Measurements from ENCODE around the gene MRPL17. TPM values are rescaled to one million over a fixed set of nuclear protein-coding genes. Genes with fewer than 3 reads are reported as not detected.

Gene MRPL17
- total RNA-seq = 45.5 to 79.0 TPM (median 48.6 TPM) in 3 replicates
- long read RNA-seq, transcript MRPL17-201 (3 exons, 1,969 nt) = major isoform, 48 of 50 reads
- long read RNA-seq, partial matches to known transcripts = 0 of 50 reads
- long read RNA-seq, other reads (novel, unspliced or antisense) = 0 of 50 reads

GRCh38 chr11:6682936-6683861 lies at the start of gene MRPL17:
MRPL17 (minus strand) TSS chr11:6683340; CDS start chr11:6683296, 44 bp downstream.
- no peaks in the 10 kb centered on the region for H3K9me3 Mint-ChIP-seq (ENCODE audit: low read depth)
- H3K4me3 Mint-ChIP-seq (ENCODE audit: unreplicated experiment) = peak within 1 kb of the TSS; percentile 97
- peak; percentile 99 for DNase-seq (ENCODE audit: low spot score)

DNA sequence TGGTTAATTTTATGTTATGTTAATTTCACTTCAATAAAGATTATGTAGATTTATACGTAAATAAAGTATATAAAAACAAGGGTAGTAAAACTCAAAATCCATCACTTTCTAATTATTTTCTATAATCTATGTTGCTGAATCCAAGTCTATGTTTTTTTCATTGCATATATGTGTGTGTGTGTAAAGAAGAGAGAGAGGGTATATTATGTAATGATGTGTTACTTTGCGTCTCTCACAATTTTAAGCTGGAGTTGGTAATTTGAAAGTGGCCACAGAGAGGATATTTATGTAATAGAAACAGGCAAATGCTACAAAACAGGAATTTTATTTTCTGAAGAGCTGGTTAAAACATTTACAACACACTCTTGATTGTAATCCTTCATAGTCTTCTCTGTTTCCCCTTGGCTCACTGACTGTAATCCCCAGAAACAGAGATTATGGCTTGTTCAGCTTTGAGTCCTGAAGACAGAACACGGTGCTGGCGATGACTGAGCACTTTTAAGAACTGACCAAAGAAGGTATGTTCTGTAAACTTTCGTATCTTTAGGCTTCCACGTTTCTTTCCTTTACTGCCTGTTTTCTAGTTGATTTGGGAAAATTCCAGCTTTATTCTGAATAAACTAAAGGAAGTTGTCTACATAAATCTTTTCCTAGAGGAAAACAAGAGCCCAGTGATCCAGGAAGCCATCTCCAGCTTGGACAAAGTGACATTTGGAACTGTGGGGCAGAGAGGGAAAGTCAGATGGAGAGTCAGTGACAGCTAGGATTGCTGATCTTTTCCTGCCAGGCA lies 45.0 kb upstream of the MRPL17 start:
- Mint-ChIP-seq H3K4me3 (ENCODE audit: unreplicated experiment) (no peak overlapping the region), H3K9me3 (ENCODE audit: low read depth) (peaks cover 11% of the 10 kb centered on the region), H3K36me3 (ENCODE audit: low read depth) (peaks cover 2% of the 10 kb centered on the region), H3K4me1 (ENCODE audit: low read depth) (no peaks in the 10 kb centered on the region), H3K27me3 (ENCODE audit: low read depth) (peaks cover 7% of the 10 kb centered on the region), H3K27ac (ENCODE audit: unreplicated experiment) (no peak overlapping the region)
- DNase-seq (ENCODE audit: low spot score) = no peak
- TF ChIP-seq, protein P1, sequence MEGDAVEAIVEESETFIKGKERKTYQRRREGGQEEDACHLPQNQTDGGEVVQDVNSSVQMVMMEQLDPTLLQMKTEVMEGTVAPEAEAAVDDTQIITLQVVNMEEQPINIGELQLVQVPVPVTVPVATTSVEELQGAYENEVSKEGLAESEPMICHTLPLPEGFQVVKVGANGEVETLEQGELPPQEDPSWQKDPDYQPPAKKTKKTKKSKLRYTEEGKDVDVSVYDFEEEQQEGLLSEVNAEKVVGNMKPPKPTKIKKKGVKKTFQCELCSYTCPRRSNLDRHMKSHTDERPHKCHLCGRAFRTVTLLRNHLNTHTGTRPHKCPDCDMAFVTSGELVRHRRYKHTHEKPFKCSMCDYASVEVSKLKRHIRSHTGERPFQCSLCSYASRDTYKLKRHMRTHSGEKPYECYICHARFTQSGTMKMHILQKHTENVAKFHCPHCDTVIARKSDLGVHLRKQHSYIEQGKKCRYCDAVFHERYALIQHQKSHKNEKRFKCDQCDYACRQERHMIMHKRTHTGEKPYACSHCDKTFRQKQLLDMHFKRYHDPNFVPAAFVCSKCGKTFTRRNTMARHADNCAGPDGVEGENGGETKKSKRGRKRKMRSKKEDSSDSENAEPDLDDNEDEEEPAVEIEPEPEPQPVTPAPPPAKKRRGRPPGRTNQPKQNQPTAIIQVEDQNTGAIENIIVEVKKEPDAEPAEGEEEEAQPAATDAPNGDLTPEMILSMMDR (IDR thresholded peaks at IDR 0.05) = no peak

More at GRCh38 chr11:6682936-6683861, at the start of gene MRPL17:
- Mint-ChIP-seq H3K27me3 (ENCODE audit: low read depth) (no peaks in the 10 kb centered on the region), H3K36me3 (ENCODE audit: low read depth) (peaks cover 12% of the 10 kb centered on the region), H3K27ac (ENCODE audit: unreplicated experiment) (peak within 1 kb of the TSS; percentile 99), H3K4me1 (ENCODE audit: low read depth) (peaks cover 24% of the 10 kb centered on the region)
- TF ChIP-seq, protein P1 (IDR thresholded peaks at IDR 0.05) = peak; percentile 98

DNA sequence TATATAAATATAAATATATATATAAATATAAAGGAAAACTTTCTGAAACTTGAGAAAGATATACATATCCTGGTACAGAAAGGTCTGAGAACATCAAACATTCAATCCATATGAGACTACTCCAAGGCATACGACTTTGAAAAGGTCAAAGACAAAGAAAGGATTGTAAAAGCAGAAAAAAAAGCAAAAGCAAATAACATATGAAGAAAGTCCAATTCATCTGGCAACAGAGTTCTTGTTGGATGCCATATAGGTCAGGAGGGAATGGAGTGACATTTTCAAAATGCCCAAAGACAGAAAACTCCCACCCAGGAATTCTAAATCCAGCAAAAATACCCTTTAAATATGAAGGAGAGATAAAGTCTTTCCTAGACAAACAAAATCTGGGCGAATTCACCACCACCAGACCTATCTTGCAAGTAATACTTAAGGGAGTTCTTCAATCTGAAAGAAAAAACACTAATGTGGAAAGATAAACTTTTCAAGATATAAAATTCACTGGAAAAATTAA lies 42.3 kb upstream of the MRPL17 start:
- Mint-ChIP-seq H3K4me1 (ENCODE audit: low read depth) (no peaks in the 10 kb centered on the region), H3K4me3 (ENCODE audit: unreplicated experiment) (no peak overlapping the region)
- TF ChIP-seq, protein P1 (IDR thresholded peaks at IDR 0.05) = no peak

DNA sequence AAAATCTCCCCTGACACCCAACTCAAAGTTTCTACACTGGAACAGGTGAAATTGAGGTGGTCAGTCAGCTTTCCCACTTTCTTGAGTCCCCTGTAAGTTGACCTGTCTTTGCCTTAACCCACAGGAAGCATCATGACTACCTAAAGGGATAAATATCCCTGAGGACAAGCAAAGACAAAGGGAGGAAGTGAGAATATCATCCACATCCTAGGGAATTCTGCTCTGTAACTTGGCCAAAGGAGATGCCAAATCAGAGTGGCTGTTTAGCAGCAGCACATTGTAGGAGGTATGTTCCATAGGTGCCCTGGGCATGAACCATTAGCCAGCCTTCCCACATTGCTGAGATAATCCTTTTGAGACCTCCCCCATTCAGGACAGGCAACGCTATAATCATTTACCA lies 40.9 kb upstream of the MRPL17 start:
- H3K4me1 Mint-ChIP-seq (ENCODE audit: low read depth) = no peaks in the 10 kb centered on the region
- H3K36me3 Mint-ChIP-seq (ENCODE audit: low read depth) = peaks cover 4% of the 10 kb centered on the region
- H3K27me3 Mint-ChIP-seq (ENCODE audit: low read depth) = peaks cover 7% of the 10 kb centered on the region
- H3K27ac Mint-ChIP-seq (ENCODE audit: unreplicated experiment) = no peak overlapping the region
- peaks cover 16% of the 10 kb centered on the region for H3K9me3 Mint-ChIP-seq (ENCODE audit: low read depth)
- DNase-seq (ENCODE audit: low spot score) = no peak
- TF ChIP-seq, protein P1 (IDR thresholded peaks at IDR 0.05) = no peak
- no peak overlapping the region for H3K4me3 Mint-ChIP-seq (ENCODE audit: unreplicated experiment)

More for the DNA sequence above, 42.3 kb upstream of the MRPL17 start:
- peaks cover 7% of the 10 kb centered on the region for H3K27me3 Mint-ChIP-seq (ENCODE audit: low read depth)
- peaks cover 4% of the 10 kb centered on the region for H3K36me3 Mint-ChIP-seq (ENCODE audit: low read depth)
- no peak overlapping the region for H3K27ac Mint-ChIP-seq (ENCODE audit: unreplicated experiment)
- DNase-seq (ENCODE audit: low spot score) = no peak
- H3K9me3 Mint-ChIP-seq (ENCODE audit: low read depth) = peaks cover 16% of the 10 kb centered on the region

DNA sequence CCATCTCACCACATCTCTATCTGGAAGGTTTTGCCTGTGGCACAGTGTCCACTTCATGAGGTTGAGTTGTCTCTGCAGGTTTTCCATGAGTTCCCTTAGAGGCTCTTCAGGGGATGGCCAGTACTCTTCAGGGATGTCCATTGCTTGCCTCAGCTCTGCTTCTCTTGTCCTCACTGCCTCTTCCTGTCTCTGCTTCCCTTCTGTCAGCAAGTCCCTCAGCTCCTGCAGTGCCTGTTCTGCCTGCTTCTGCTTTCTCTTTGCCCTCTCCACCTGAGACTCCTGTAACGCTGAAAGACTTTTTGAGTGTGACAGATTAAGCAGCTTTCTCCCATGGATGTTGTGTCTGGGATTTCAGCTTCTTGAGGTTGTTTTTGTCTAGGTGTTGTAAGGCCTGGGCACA lies 38.2 kb upstream of the MRPL17 start:
- Mint-ChIP-seq H3K36me3 (ENCODE audit: low read depth) (peaks cover 4% of the 10 kb centered on the region), H3K4me1 (ENCODE audit: low read depth) (no peaks in the 10 kb centered on the region), H3K27me3 (ENCODE audit: low read depth) (peaks cover 19% of the 10 kb centered on the region), H3K4me3 (ENCODE audit: unreplicated experiment) (no peak overlapping the region), H3K27ac (ENCODE audit: unreplicated experiment) (no peak overlapping the region), H3K9me3 (ENCODE audit: low read depth) (peaks cover 5% of the 10 kb centered on the region)
- DNase-seq (ENCODE audit: low spot score) = no peak
- TF ChIP-seq, protein P1 (IDR thresholded peaks at IDR 0.05) = no peak
